K562 (cell line): ENCODE results near the gene GPX1.

Experiments
- HDGF ChIP-seq: fragments of 450-650 bp; IDR thresholded peaks from 2 replicates; pipeline ENCODE4 v1.6.1; 2016
- NR4A1 ChIP-seq, 2 experiments: fragments of 250-450 bp in 1 of 2; fragments of 450-650 bp in 1 of 2; sonication (Bioruptor Pico) in 1 of 2; IDR thresholded peaks; 2 replicates each; pipeline versions ENCODE4 v1.4.0 to v1.6.1; 2016 to 2020; ENCODE audit warnings: mild to moderate bottlenecking in 2 of 2, missing compliant biosample characterization in 1 of 2, missing genetic modification characterization in 1 of 2, moderate library complexity in 1 of 2
- POLR2A ChIP-seq: fragments of 450-650 bp; conservative IDR thresholded peaks from 2 replicates; pipeline ENCODE4 v1.6.1; 2016
- SMAD4 ChIP-seq: fragments of 250-450 bp; sonication (Bioruptor Pico); conservative IDR thresholded peaks from 2 replicates; pipeline ENCODE4 v1.8.0; 2021; ENCODE audit warnings: inconsistent platforms, mild to moderate bottlenecking, moderate library complexity
- SUPT5H ChIP-seq: fragments of 450-650 bp; IDR thresholded peaks from 2 replicates; pipeline ENCODE4 v1.6.1; 2016
- ZNF354B ChIP-seq: fragments of 250-450 bp; sonication (Bioruptor Pico); IDR thresholded peaks from 2 replicates; pipeline ENCODE4 v1.4.0; 2020
- ZNF668 ChIP-seq: fragments of 250-450 bp; sonication (Bioruptor Pico); IDR thresholded peaks from 2 replicates; pipeline ENCODE4 v1.8.0; 2022; ENCODE audit warnings: mild to moderate bottlenecking, inconsistent platforms
- TF ChIP-seq, protein P1 (sequence below): IDR thresholded peaks from 3 replicates; pipeline ENCODE4 v1.6.1; 2011; ENCODE audit warnings: borderline replicate concordance, mild to moderate bottlenecking; ENCODE audit not compliant: insufficient read length, insufficient read depth
- TF ChIP-seq, protein P2 (sequence below), 3 experiments: IDR thresholded peaks in 2 of 3; conservative IDR thresholded peaks in 1 of 3; 2 replicates each; pipeline ENCODE4 v1.5.1; 2011 to 2012; ENCODE audit warnings: low read length in 3 of 3, mild to moderate bottlenecking in 3 of 3, control low read depth in 2 of 3, improper control_type of control experiment in 1 of 3, inconsistent platforms in 1 of 3, low read depth in 1 of 3, mixed read lengths in 1 of 3, moderate library complexity in 1 of 3; ENCODE audit not compliant: insufficient read depth in 2 of 3
- TF ChIP-seq, protein P3 (sequence below): sonication (generic); formaldehyde crosslinking; IDR thresholded peaks from 2 replicates; pipeline ENCODE4 v1.8.1; 2023; ENCODE audit warnings: mild to moderate bottlenecking, missing genetic modification reagents

DNA sequence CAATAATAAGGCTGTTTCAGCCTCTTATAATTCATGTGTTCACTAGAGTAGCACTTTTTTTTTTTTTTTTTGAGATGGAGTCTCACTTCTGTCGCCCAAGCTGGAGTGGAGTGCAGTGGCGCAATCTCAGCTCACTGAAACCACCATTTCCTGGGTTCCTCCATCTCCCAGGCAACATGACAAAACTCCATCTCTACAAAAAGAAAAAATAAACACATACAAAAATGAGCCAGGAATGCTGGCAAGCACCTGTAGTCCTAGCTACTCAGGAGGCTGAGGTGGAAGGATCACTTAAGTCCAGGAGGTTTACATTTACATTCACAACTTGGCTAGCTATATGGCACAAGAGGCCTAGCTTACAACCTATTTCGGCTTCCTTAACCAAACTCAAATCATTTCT, 25.1 kb downstream of the GPX1 start:
- TF ChIP-seq, protein P1, sequence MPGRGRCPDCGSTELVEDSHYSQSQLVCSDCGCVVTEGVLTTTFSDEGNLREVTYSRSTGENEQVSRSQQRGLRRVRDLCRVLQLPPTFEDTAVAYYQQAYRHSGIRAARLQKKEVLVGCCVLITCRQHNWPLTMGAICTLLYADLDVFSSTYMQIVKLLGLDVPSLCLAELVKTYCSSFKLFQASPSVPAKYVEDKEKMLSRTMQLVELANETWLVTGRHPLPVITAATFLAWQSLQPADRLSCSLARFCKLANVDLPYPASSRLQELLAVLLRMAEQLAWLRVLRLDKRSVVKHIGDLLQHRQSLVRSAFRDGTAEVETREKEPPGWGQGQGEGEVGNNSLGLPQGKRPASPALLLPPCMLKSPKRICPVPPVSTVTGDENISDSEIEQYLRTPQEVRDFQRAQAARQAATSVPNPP: no peak
- no peak for TF ChIP-seq POLR2A
- TF ChIP-seq ZNF354B (CRISPR knock-in tag): no peak
- TF ChIP-seq HDGF: no peak
- TF ChIP-seq, protein P2, sequence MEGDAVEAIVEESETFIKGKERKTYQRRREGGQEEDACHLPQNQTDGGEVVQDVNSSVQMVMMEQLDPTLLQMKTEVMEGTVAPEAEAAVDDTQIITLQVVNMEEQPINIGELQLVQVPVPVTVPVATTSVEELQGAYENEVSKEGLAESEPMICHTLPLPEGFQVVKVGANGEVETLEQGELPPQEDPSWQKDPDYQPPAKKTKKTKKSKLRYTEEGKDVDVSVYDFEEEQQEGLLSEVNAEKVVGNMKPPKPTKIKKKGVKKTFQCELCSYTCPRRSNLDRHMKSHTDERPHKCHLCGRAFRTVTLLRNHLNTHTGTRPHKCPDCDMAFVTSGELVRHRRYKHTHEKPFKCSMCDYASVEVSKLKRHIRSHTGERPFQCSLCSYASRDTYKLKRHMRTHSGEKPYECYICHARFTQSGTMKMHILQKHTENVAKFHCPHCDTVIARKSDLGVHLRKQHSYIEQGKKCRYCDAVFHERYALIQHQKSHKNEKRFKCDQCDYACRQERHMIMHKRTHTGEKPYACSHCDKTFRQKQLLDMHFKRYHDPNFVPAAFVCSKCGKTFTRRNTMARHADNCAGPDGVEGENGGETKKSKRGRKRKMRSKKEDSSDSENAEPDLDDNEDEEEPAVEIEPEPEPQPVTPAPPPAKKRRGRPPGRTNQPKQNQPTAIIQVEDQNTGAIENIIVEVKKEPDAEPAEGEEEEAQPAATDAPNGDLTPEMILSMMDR (IDR thresholded peaks at IDR 0.05 in 2 of 3, conservative IDR thresholded peaks at IDR 0.05 in 1 of 3; ENCODE audit: insufficient read depth in 2 of 3, low read depth in 1 of 3, low read length in 3 of 3): no peak
- TF ChIP-seq NR4A1 (CRISPR knock-in tag; IDR thresholded peaks at IDR 0.05): no peak
- no peak for TF ChIP-seq NR4A1 (tag; IDR thresholded peaks at IDR 0.05)
- no peak for TF ChIP-seq SMAD4 (CRISPR knock-in tag)
- TF ChIP-seq ZNF668 (CRISPR knock-in tag): no peak
- TF ChIP-seq SUPT5H: no peak
- TF ChIP-seq, protein P3, sequence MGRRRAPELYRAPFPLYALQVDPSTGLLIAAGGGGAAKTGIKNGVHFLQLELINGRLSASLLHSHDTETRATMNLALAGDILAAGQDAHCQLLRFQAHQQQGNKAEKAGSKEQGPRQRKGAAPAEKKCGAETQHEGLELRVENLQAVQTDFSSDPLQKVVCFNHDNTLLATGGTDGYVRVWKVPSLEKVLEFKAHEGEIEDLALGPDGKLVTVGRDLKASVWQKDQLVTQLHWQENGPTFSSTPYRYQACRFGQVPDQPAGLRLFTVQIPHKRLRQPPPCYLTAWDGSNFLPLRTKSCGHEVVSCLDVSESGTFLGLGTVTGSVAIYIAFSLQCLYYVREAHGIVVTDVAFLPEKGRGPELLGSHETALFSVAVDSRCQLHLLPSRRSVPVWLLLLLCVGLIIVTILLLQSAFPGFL (CRISPR knock-in tag): no peak
